OCI-LY7 (cell line): ENCODE results near the gene IL4. TPM values are rescaled to one million over a fixed set of nuclear protein-coding genes. Genes with fewer than 3 reads are reported as not detected.
"Not testable (repeated sequence)": the region's sequence is repeated elsewhere in the genome, so short reads cannot be mapped to it uniquely, and the experiment has no call there.

Source experiments
- BruUV-seq: library from RNA; stranded (reverse); fragments of 400-500 nt; replicated peaks from 2 replicates; lab custom pipeline; 2021; lab: Mats Ljungman, UMichigan
- CTCF ChIA-PET: fragments of 300-600 bp; sonication (Branson Sonifier 250); formaldehyde crosslinking; loops from one replicate; lab custom pipeline; 2022; ENCODE audit warnings: antibody characterized with exemption; ENCODE audit not compliant: unreplicated experiment; lab: Charles Lee
- POLR2A ChIA-PET: fragments of 300-600 bp; sonication (Branson Sonifier 250); formaldehyde crosslinking; loops from one replicate; lab custom pipeline; 2022; ENCODE audit warnings: antibody characterized with exemption; lab: Charles Lee
- DNase-seq: peaks from one replicate; pipeline ENCODE4 v3.0.0-alpha.2; 2015; ENCODE audit warnings: low spot score
- H2AFZ ChIP-seq: fragments of 200-600 bp; sonication (generic), shearing (Covaris generic); 2 replicates; pipeline ENCODE4 v1.6.1; 2014; ENCODE audit warnings: mild to moderate bottlenecking, antibody characterized with exemption, low read length, moderate library complexity
- H3K27ac ChIP-seq: fragments of 200-600 bp; sonication (generic); 2 replicates; pipeline ENCODE4 v1.5.1; 2014; ENCODE audit warnings: mixed run types, low read depth, mild to moderate bottlenecking, moderate library complexity, low read length, inconsistent platforms; ENCODE audit not compliant: poor library complexity, severe bottlenecking
- H3K36me3 ChIP-seq: fragments of 200-600 bp; sonication (generic); 2 replicates; pipeline ENCODE4 v1.6.1; 2014; ENCODE audit warnings: mild to moderate bottlenecking, antibody characterized with exemption, low read length, moderate library complexity, mixed read lengths; ENCODE audit not compliant: insufficient read depth
- H3K4me1 ChIP-seq: fragments of 200-600 bp; sonication (generic); 2 replicates; pipeline ENCODE4 v1.5.1; 2014; ENCODE audit warnings: mild to moderate bottlenecking, low read length; ENCODE audit not compliant: insufficient read depth, poor library complexity, severe bottlenecking
- H3K4me2 ChIP-seq: fragments of 200-600 bp; sonication (generic); 2 replicates; pipeline ENCODE4 v1.6.1; 2014; ENCODE audit warnings: mild to moderate bottlenecking, low read length
- H3K4me3 ChIP-seq: fragments of 200-600 bp; sonication (generic); 2 replicates; pipeline ENCODE4 v1.5.1; 2014; ENCODE audit warnings: mild to moderate bottlenecking, low read depth, low read length; ENCODE audit not compliant: poor library complexity, severe bottlenecking
- H3K79me2 ChIP-seq: fragments of 200-600 bp; sonication (generic); 2 replicates; pipeline ENCODE4 v1.6.1; 2016; ENCODE audit warnings: low read depth, mild to moderate bottlenecking, low read length, moderate library complexity, mixed read lengths; ENCODE audit not compliant: insufficient read depth
- H3K9me2 ChIP-seq: fragments of 200-600 bp; sonication (generic); 2 replicates; pipeline ENCODE4 v1.6.1; 2016; ENCODE audit warnings: mild to moderate bottlenecking, low read length, mixed read lengths; ENCODE audit not compliant: insufficient read depth
- H3K9me3 ChIP-seq: fragments of 200-600 bp; sonication (generic); 2 replicates; pipeline ENCODE4 v1.6.1; 2014; ENCODE audit warnings: mild to moderate bottlenecking, mixed run types, low read length, mixed read lengths
- H4K20me1 ChIP-seq: fragments of 200-600 bp; sonication (generic); 2 replicates; pipeline ENCODE4 v1.6.1; 2014; ENCODE audit warnings: mild to moderate bottlenecking, antibody characterized with exemption, low read length, moderate library complexity, mixed read lengths; ENCODE audit not compliant: insufficient read depth
- EZH2phosphoT487 ChIP-seq: fragments of 200-600 bp; sonication (generic); IDR thresholded peaks from 2 replicates; pipeline ENCODE4 v1.6.1; 2018; ENCODE audit warnings: low read depth, borderline replicate concordance, mild to moderate bottlenecking, mixed run types, antibody characterized with exemption, low read length, moderate library complexity, mixed read lengths
- intact Hi-C: fragments of 100-400 bp; cut with micrococcal nuclease; formaldehyde crosslinking; loops from one replicate; pipeline ENCODE4 v1.10.0; 2022; ENCODE audit not compliant: unreplicated experiment
- total RNA-seq, 2 experiments: library from RNA; depleted of rRNA in 1 of 2; stranded (reverse); fragments of >200 nt in 1 of 2; shearing (Covaris generic) in 1 of 2; gene quantifications; 2 replicates each; pipeline ENCODE4 v1.2.3, GENCODE V29; 2014 to 2022
- TF ChIP-seq, protein P1 (sequence below): fragments of 200-600 bp; sonication (generic); conservative IDR thresholded peaks from 2 replicates; pipeline ENCODE4 v1.5.1; 2014; ENCODE audit warnings: mild to moderate bottlenecking, antibody characterized with exemption, low read length, moderate library complexity, mixed read lengths

The IL4 gene
- total RNA-seq, 2 experiments from 2014 or later: not detected

GRCh38 chr5:132629230-132629944, 44.4 kb upstream of the IL4 start:
- BruUV-seq: no TSS peak
- H3K4me2 ChIP-seq: no peak overlapping the region
- no peak for DNase-seq
- no peak overlapping the region for H3K27ac ChIP-seq
- H3K9me3 ChIP-seq: no peaks in the 10 kb centered on the region
- no peaks in the 10 kb centered on the region for H3K4me1 ChIP-seq
- intact Hi-C loops: no loop called here
- H3K36me3 ChIP-seq: peaks cover 53% of the 10 kb centered on the region
- no peaks in the 10 kb centered on the region for H4K20me1 ChIP-seq
- TF ChIP-seq, protein P1, sequence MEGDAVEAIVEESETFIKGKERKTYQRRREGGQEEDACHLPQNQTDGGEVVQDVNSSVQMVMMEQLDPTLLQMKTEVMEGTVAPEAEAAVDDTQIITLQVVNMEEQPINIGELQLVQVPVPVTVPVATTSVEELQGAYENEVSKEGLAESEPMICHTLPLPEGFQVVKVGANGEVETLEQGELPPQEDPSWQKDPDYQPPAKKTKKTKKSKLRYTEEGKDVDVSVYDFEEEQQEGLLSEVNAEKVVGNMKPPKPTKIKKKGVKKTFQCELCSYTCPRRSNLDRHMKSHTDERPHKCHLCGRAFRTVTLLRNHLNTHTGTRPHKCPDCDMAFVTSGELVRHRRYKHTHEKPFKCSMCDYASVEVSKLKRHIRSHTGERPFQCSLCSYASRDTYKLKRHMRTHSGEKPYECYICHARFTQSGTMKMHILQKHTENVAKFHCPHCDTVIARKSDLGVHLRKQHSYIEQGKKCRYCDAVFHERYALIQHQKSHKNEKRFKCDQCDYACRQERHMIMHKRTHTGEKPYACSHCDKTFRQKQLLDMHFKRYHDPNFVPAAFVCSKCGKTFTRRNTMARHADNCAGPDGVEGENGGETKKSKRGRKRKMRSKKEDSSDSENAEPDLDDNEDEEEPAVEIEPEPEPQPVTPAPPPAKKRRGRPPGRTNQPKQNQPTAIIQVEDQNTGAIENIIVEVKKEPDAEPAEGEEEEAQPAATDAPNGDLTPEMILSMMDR: no peak
- no peak for TF ChIP-seq EZH2phosphoT487
- no peaks in the 10 kb centered on the region for H3K79me2 ChIP-seq
- CTCF ChIA-PET: no interaction called here
- H2AFZ ChIP-seq: no peak overlapping the region
- H3K4me3 ChIP-seq: no peak overlapping the region
- H3K9me2 ChIP-seq: no peaks in the 10 kb centered on the region
- POLR2A ChIA-PET: interaction anchor here (0.7 to 1.1 kb wide), 2 partner anchors 8 to 646 kb away, joined by 3 read pairs; no protein-coding TSS in a partner anchor

DNA sequence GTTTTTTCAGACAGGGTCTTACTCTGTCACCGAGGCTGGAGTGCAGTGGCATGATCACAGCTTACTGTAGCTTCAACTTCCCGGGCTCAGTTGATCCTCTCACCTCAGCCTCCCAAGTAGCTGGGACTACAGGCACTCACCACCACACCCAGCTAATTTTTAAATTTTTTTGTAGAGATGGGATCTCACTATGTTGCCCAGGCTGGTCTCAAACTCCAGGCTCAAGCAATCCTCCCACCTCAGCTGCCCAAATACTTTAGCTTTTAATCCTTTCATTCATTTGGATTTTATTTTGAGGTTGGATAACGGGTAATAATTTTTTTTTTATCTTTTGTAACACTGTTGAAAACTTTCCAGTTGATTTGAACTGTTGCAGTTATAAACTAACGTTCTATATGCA, 40.2 kb upstream of the IL4 start:
- H3K4me3 ChIP-seq, H3K9me2 ChIP-seq, H3K27ac ChIP-seq, H3K79me2 ChIP-seq, H4K20me1 ChIP-seq, H3K9me3 ChIP-seq, BruUV-seq, H3K4me1 ChIP-seq, DNase-seq, H3K4me2 ChIP-seq, CTCF ChIA-PET, H2AFZ ChIP-seq: not testable (repeated sequence)
- intact Hi-C loops: loop anchor here (5.0 kb wide), 1 partner anchor 106 kb away; no protein-coding TSS in a partner anchor
- POLR2A ChIA-PET: interaction anchor here (0.6 to 1.2 kb wide), 6 partner anchors 7 to 386 kb away, joined by 3 to 8 read pairs (median 4); no protein-coding TSS in a partner anchor
- H3K36me3 ChIP-seq: peaks cover 69% of the 10 kb centered on the region

- no peak overlapping the region for H3K27ac ChIP-seq
- no TSS peak for BruUV-seq
- H3K36me3 ChIP-seq: peaks cover 76% of the 10 kb centered on the region
- intact Hi-C loops: no loop called here
- no peaks in the 10 kb centered on the region for H3K9me3 ChIP-seq
- H3K4me2 ChIP-seq: no peak overlapping the region
- no peaks in the 10 kb centered on the region for H3K9me2 ChIP-seq
- POLR2A ChIA-PET: no interaction called here
- no peaks in the 10 kb centered on the region for H3K79me2 ChIP-seq
- no peaks in the 10 kb centered on the region for H4K20me1 ChIP-seq
- no peak for DNase-seq
- H3K4me3 ChIP-seq: no peak overlapping the region
- CTCF ChIA-PET: no interaction called here
- no peak overlapping the region for H2AFZ ChIP-seq
- no peaks in the 10 kb centered on the region for H3K4me1 ChIP-seq
- TF ChIP-seq, protein P1: no peak
- no peak for TF ChIP-seq EZH2phosphoT487
These were observed 37.9 kb upstream of the IL4 start for GRCh38 chr5:132635873-132636272.
